IPS-NIHi7 (cell line): ENCODE data around the gene GATAD2B.
"Not testable (repeated sequence)": the region's sequence is repeated elsewhere in the genome, so short reads cannot be mapped to it uniquely, and the experiment has no call there.

ENCODE experiments used
- DNase-seq: peaks from one replicate; pipeline ENCODE4 v3.0.0; 2012; ENCODE audit warnings: mixed read lengths; ENCODE audit errors: extremely low spot score

GATAD2B gene

GRCh38 chr1:153840774-153841173 lies 82.0 kb downstream of the GATAD2B start:
- DNase-seq = not testable (repeated sequence)

GRCh38 chr1:153833968-153834367 lies 88.8 kb downstream of the GATAD2B start:
- not testable (repeated sequence) for DNase-seq

- no peak for DNase-seq
These were observed 89.6 kb downstream of the GATAD2B start for GRCh38 chr1:153833171-153833570.

GRCh38 chr1:153832293-153832692 lies 90.5 kb downstream of the GATAD2B start:
- DNase-seq = no peak

- no peak for DNase-seq
These were observed 91.7 kb downstream of the GATAD2B start for GRCh38 chr1:153831026-153831425.

GRCh38 chr1:153827168-153827964 lies 95.4 kb downstream of the GATAD2B start:
- no peak for DNase-seq

GRCh38 chr1:153818876-153819275 lies 103.9 kb downstream of the GATAD2B start:
- DNase-seq = no peak

GRCh38 chr1:153816283-153816889 lies 106.4 kb downstream of the GATAD2B start:
- no peak for DNase-seq

GRCh38 chr1:153805886-153806719 lies 116.7 kb downstream of the GATAD2B start:
- DNase-seq = no peak

- DNase-seq = peak; percentile 8
These were observed 117.6 kb downstream of the GATAD2B start for GRCh38 chr1:153805042-153805745.

GRCh38 chr1:153804112-153804511 lies 118.7 kb downstream of the GATAD2B start:
- DNase-seq = no peak

- DNase-seq = no peak
These were observed 119.2 kb downstream of the GATAD2B start for GRCh38 chr1:153803470-153804056.

- DNase-seq = no peak
These were observed 120.7 kb downstream of the GATAD2B start for GRCh38 chr1:153801786-153802697.

- no peak for DNase-seq
These were observed 121.6 kb downstream of the GATAD2B start for GRCh38 chr1:153801028-153801625.

- DNase-seq = no peak
These were observed 122.3 kb downstream of the GATAD2B start for GRCh38 chr1:153800516-153800915.

- no peak for DNase-seq
These were observed 123.0 kb downstream of the GATAD2B start for GRCh38 chr1:153799566-153800465.

- no peak for DNase-seq
These were observed 123.8 kb downstream of the GATAD2B start for GRCh38 chr1:153799016-153799415.

- DNase-seq = no peak
These were observed 124.3 kb downstream of the GATAD2B start for GRCh38 chr1:153798468-153798780.
